ENCODE data around the gene ANAPC15. TPM values are rescaled to one million over a fixed set of nuclear protein-coding genes. Genes with fewer than 3 reads are reported as not detected.

ANAPC15 gene
- total RNA-seq, 2 experiments from 2014 or later, result 48.8 to 52.5 TPM

DNA sequence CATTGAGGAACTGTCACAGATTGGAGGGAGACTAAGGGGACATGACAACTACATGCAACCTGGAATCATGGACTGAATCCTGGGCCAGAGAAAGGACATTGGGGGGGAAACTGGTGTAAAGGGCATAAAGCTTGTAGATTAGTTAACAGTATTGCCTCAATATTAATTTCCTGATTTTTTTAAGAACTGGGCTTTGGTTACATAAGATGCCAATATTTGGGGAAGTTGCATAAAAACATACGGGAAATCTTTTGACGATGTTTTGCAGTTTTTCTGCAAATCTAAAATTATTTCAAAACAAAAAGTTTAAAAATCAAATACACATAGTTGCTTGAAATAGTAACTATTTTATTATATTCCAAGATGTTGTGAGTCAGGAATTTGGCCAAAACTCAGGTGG is 20.2 kb upstream of the ANAPC15 start:
- Mint-ChIP-seq H3K4me3 (no peak overlapping the region), H3K27me3 (peaks cover 21% of the 10 kb centered on the region), H3K27ac (no peak overlapping the region), H3K4me1 (ENCODE audit: low read depth) (no peaks in the 10 kb centered on the region), H3K36me3 (ENCODE audit: low read depth) (peaks cover 9% of the 10 kb centered on the region), H3K9me3 (peaks cover 14% of the 10 kb centered on the region)
- H3K4me1 ChIP-seq (ENCODE audit: insufficient read depth, low read length), result no peaks in the 10 kb centered on the region
- ChIA-PET POLR2A (no interaction called here), CTCF (interaction anchor here (1.2 kb wide), 1 partner anchor 12 kb away, joined by 3 read pairs; no protein-coding TSS in a partner anchor)
- DNase-seq (no peak), ATAC-seq (ENCODE audit: poor library complexity) (no peak)
- no peaks in the 10 kb centered on the region for H3K36me3 ChIP-seq (ENCODE audit: insufficient read depth, low read length)
- H3K4me3 ChIP-seq (ENCODE audit: low read length), result no peak overlapping the region
- intact Hi-C loops (cut with DNase I, micrococcal nuclease), result no loop called here
- peaks cover 9 to 14% of the 10 kb centered on the region in 2 experiments for H3K9me3 ChIP-seq (ENCODE audit: control insufficient read depth in 1 of 2, insufficient read depth in 1 of 2, low read length in 2 of 2)
- TF ChIP-seq CTCF (IDR thresholded peaks at IDR 0.05), result no peak
- H3K27me3 ChIP-seq (ENCODE audit: control insufficient read depth in 1 of 2, insufficient read depth in 2 of 2, low read length in 2 of 2), result peaks cover 0 to 4% of the 10 kb centered on the region in 2 experiments
- H3K27ac ChIP-seq (ENCODE audit: low read depth in 1 of 2, low read length in 2 of 2), result no peak overlapping the region

DNA sequence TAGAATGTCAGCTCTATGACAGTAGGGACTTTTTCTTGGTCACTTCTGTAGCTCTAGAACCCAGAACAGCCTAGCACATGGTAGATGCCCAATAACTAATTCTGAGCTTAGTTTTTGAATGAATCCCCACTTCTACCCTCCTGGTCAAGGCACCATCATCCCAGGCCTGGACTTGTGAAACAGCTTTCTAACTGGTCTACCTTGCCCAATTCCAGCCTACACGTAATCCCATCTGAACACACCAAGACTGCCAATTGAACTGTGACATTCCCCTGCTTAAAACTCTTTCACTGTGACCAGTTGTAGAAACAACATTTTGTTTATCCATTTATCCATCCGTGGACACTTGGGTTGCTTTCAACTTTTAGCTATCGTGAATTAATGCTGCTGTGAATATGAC is 16.9 kb upstream of the ANAPC15 start:
- ATAC-seq (ENCODE audit: poor library complexity) (no peak), DNase-seq (no peak)
- H3K4me3 Mint-ChIP-seq, result no peak overlapping the region
- H3K4me1 Mint-ChIP-seq (ENCODE audit: low read depth), result no peaks in the 10 kb centered on the region
- peaks cover 4 to 14% of the 10 kb centered on the region in 2 experiments for H3K9me3 ChIP-seq (ENCODE audit: control insufficient read depth in 1 of 2, insufficient read depth in 1 of 2, low read length in 2 of 2)
- H3K27me3 Mint-ChIP-seq, result peaks cover 21% of the 10 kb centered on the region
- intact Hi-C loops (cut with DNase I, micrococcal nuclease), result no loop called here
- CTCF ChIA-PET, result interaction anchor here (0.9 kb wide), 1 partner anchor 15 kb away, joined by 3 read pairs; no protein-coding TSS in a partner anchor
- no peaks in the 10 kb centered on the region for H3K4me1 ChIP-seq (ENCODE audit: insufficient read depth, low read length)
- peaks cover 14% of the 10 kb centered on the region for H3K9me3 Mint-ChIP-seq
- H3K4me3 ChIP-seq (ENCODE audit: low read length), result no peak overlapping the region
- H3K27ac Mint-ChIP-seq, result no peak overlapping the region
- peaks cover 9% of the 10 kb centered on the region for H3K36me3 Mint-ChIP-seq (ENCODE audit: low read depth)
- peaks cover 0 to 4% of the 10 kb centered on the region in 2 experiments for H3K27me3 ChIP-seq (ENCODE audit: control insufficient read depth in 1 of 2, insufficient read depth in 2 of 2, low read length in 2 of 2)
- no peak overlapping the region for H3K27ac ChIP-seq (ENCODE audit: low read depth in 1 of 2, low read length in 2 of 2)
- POLR2A ChIA-PET, result interaction anchor here (0.6 kb wide), 1 partner anchor 20 kb away, joined by 3 read pairs; no protein-coding TSS in a partner anchor
- H3K36me3 ChIP-seq (ENCODE audit: insufficient read depth, low read length), result no peaks in the 10 kb centered on the region
- TF ChIP-seq CTCF (IDR thresholded peaks at IDR 0.05), result no peak

DNA sequence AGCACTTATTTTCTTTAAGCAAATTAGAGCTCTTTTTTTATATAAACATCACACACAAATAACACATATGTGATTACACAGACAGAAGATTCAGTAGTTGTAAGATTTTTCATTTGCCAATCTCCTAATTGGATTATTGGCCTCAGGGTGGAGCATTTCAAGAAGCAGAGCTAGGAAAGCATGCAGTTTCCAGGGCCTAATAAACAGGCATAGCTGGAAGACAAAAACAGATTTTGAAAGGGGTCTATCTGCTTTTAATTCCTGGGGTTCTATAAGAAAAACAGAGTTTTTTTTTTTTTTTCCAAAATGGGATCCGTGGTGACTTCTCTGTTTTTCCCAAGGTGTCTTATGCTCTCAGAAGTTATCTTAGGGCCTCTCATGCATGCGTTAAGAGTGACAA is 15.4 kb upstream of the ANAPC15 start:
- ChIA-PET POLR2A (interaction anchor here (1.1 kb wide), 1 partner anchor 15 kb away, joined by 5 read pairs; the partner anchor contains the start of gene ANAPC15), CTCF (interaction anchor here (0.8 to 1.7 kb wide), 2 partner anchors 16 to 103 kb away, joined by 3 to 7 read pairs; no protein-coding TSS in a partner anchor)
- no peak for ATAC-seq (ENCODE audit: poor library complexity)
- H3K27me3 Mint-ChIP-seq, result peaks cover 21% of the 10 kb centered on the region
- Histone ChIP-seq H3K27me3 (ENCODE audit: control insufficient read depth in 1 of 2, insufficient read depth in 2 of 2, low read length in 2 of 2) (peaks cover 0 to under 1% of the 10 kb centered on the region in 2 experiments), H3K4me3 (ENCODE audit: low read length) (no peak overlapping the region), H3K9me3 (ENCODE audit: control insufficient read depth in 1 of 2, insufficient read depth in 1 of 2, low read length in 2 of 2) (peaks cover 4 to 14% of the 10 kb centered on the region in 2 experiments), H3K27ac (ENCODE audit: low read depth in 1 of 2, low read length in 2 of 2) (no peak overlapping the region), H3K36me3 (ENCODE audit: insufficient read depth, low read length) (no peaks in the 10 kb centered on the region), H3K4me1 (ENCODE audit: insufficient read depth, low read length) (no peaks in the 10 kb centered on the region)
- no peak for TF ChIP-seq CTCF (IDR thresholded peaks at IDR 0.05)
- peaks cover 14% of the 10 kb centered on the region for H3K9me3 Mint-ChIP-seq
- intact Hi-C loops (cut with DNase I, micrococcal nuclease), result no loop called here
- H3K4me3 Mint-ChIP-seq, result no peak overlapping the region
- H3K27ac Mint-ChIP-seq, result no peak overlapping the region
- no peak for DNase-seq
- H3K4me1 Mint-ChIP-seq (ENCODE audit: low read depth), result no peaks in the 10 kb centered on the region
- peaks cover 9% of the 10 kb centered on the region for H3K36me3 Mint-ChIP-seq (ENCODE audit: low read depth)

All from CD4-positive, alpha-beta T cell (primary cell).